ENCODE measurements around the gene HLA-DOA. TPM values are rescaled to one million over a fixed set of nuclear protein-coding genes. Genes with fewer than 3 reads are reported as not detected.

HLA-DOA gene
- total RNA-seq, 1 donor from 2014 or later: 6.1 TPM

DNA sequence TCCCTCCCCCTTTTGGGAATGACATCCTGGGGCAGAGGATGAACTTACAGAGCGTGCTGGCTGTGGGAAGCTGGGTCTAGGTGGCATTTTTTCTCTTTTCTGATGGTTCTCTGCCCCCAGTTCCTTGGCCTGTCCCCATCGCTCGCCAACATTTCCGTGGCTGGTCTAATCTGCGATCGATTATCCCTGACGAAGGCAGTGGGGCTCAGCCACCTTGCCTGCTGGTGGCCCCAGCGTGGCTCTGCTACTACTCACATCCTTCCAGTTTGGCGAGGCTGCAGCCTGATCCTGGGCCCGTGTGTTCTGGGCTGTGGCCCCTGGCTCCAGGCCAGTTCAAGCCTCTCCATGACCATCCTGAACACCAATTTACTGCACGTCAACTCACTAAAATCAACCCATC is 6.4 kb upstream of the HLA-DOA start:
- Mint-ChIP-seq H3K4me3 (no peak overlapping the region), H3K9me3 (no peaks in the 10 kb centered on the region), H3K4me1 (no peaks in the 10 kb centered on the region), H3K27me3 (ENCODE audit: low read depth) (peaks cover 73% of the 10 kb centered on the region), H3K36me3 (no peaks in the 10 kb centered on the region), H3K27ac (no peak overlapping the region)
- TF ChIP-seq, protein P1, sequence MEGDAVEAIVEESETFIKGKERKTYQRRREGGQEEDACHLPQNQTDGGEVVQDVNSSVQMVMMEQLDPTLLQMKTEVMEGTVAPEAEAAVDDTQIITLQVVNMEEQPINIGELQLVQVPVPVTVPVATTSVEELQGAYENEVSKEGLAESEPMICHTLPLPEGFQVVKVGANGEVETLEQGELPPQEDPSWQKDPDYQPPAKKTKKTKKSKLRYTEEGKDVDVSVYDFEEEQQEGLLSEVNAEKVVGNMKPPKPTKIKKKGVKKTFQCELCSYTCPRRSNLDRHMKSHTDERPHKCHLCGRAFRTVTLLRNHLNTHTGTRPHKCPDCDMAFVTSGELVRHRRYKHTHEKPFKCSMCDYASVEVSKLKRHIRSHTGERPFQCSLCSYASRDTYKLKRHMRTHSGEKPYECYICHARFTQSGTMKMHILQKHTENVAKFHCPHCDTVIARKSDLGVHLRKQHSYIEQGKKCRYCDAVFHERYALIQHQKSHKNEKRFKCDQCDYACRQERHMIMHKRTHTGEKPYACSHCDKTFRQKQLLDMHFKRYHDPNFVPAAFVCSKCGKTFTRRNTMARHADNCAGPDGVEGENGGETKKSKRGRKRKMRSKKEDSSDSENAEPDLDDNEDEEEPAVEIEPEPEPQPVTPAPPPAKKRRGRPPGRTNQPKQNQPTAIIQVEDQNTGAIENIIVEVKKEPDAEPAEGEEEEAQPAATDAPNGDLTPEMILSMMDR (IDR thresholded peaks at IDR 0.05; ENCODE audit: unreplicated experiment): no peak
- no peak for DNase-seq (ENCODE audit: low spot score in 2 of 2, unreplicated experiment in 2 of 2)

- H3K36me3 Mint-ChIP-seq: no peaks in the 10 kb centered on the region
- H3K4me1 Mint-ChIP-seq: no peaks in the 10 kb centered on the region
- H3K27me3 Mint-ChIP-seq (ENCODE audit: low read depth): peaks cover 67% of the 10 kb centered on the region
- no peak overlapping the region for H3K27ac Mint-ChIP-seq
- no peak overlapping the region for H3K4me3 Mint-ChIP-seq
- TF ChIP-seq, protein P1 (IDR thresholded peaks at IDR 0.05; ENCODE audit: unreplicated experiment): peak; percentile 93
- DNase-seq (ENCODE audit: low spot score in 2 of 2, unreplicated experiment in 2 of 2): no peak
- H3K9me3 Mint-ChIP-seq: no peaks in the 10 kb centered on the region
These were observed 5.6 kb upstream of the HLA-DOA start for GRCh38 chr6:33014841-33015634.

DNA sequence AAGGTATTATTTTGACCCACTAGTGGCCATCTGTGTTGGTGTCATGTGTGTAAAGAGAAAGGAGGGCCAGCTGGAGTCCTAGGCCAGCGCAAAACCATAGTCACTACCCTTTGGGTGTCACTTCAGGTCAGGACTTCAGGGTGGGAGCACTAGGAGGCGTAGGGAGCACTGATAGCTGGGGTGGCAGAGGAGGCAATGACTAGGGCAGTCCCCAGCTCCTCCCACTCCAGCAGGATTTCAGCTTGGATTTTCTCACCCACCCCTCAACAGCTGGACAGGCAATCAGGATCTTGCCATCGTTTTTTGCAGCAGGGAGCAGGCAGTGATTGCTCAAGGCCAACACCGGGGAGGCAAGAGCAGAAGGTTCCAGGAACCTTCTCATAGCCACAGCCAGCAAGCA is 4.2 kb upstream of the HLA-DOA start:
- peaks cover 9% of the 10 kb centered on the region for H3K4me1 Mint-ChIP-seq
- no peaks in the 10 kb centered on the region for H3K36me3 Mint-ChIP-seq
- DNase-seq (ENCODE audit: low spot score in 2 of 2, unreplicated experiment in 2 of 2): no peak
- no peak overlapping the region for H3K27ac Mint-ChIP-seq
- TF ChIP-seq, protein P1 (IDR thresholded peaks at IDR 0.05; ENCODE audit: unreplicated experiment): no peak
- H3K27me3 Mint-ChIP-seq (ENCODE audit: low read depth): peaks cover 56% of the 10 kb centered on the region
- H3K4me3 Mint-ChIP-seq: no peak overlapping the region
- no peaks in the 10 kb centered on the region for H3K9me3 Mint-ChIP-seq

- Mint-ChIP-seq H3K36me3 (no peaks in the 10 kb centered on the region), H3K27me3 (ENCODE audit: low read depth) (peaks cover 42% of the 10 kb centered on the region), H3K4me3 (no peak overlapping the region), H3K27ac (no peak overlapping the region), H3K9me3 (no peaks in the 10 kb centered on the region), H3K4me1 (peaks cover 9% of the 10 kb centered on the region)
- TF ChIP-seq, protein P1 (IDR thresholded peaks at IDR 0.05; ENCODE audit: unreplicated experiment): no peak
- DNase-seq (ENCODE audit: low spot score in 2 of 2, unreplicated experiment in 2 of 2): no peak
These were observed 965 bp upstream of the HLA-DOA start for GRCh38 chr6:33010356-33010755.

DNA sequence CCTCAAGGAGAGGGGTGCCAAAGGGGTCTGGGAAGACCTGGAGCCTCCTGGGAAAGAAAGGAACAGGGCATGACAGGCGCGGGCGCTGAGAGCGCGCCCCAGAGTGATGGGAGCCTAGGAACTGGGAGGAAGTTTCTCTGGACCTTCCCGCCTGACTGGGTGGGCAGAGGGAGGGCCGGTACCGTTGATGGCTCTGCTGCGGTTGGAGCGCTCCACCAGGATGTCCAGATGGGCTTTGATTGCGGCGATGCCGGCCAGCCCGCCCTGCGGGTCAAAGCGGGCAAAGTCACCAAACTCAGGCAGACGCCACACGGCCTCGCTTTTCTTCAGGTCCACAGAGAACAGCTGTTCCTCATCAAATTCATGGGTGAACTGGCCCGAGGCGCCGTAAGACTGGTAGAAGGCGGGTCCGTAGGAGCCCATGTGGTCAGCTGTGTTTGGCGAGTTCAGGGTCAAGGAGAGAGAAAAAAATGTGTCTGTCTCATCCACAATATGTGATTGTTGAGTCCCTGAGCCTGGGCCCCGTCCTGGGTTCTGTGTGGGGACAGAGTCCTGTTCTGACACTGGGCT is 1.5 kb downstream of the HLA-DOA start:
- Mint-ChIP-seq H3K9me3 (no peaks in the 10 kb centered on the region), H3K27me3 (ENCODE audit: low read depth) (peaks cover 44% of the 10 kb centered on the region), H3K36me3 (no peaks in the 10 kb centered on the region), H3K4me3 (peak overlapping the region; percentile 73), H3K27ac (no peak overlapping the region), H3K4me1 (peaks cover 9% of the 10 kb centered on the region)
- DNase-seq (ENCODE audit: low spot score in 2 of 2, unreplicated experiment in 2 of 2): no peak
- TF ChIP-seq, protein P1 (IDR thresholded peaks at IDR 0.05; ENCODE audit: unreplicated experiment): no peak

All from mesothelial cell of epicardium (in vitro differentiated cells).